HFFc6 (cell line): ENCODE measurements around the gene SRPK2. TPM values are rescaled to one million over a fixed set of nuclear protein-coding genes. Genes with fewer than 3 reads are reported as not detected.

Experiments used
- DNase-seq: peaks from one replicate; pipeline ENCODE4 v3.0.0-alpha.2; 2018
- H3K27ac Mint-ChIP-seq: 2 replicates; pipeline ENCODE4 v1.8.0; 2020; ENCODE audit warnings: mild to moderate bottlenecking, mixed read lengths
- H3K27me3 Mint-ChIP-seq: 2 replicates; pipeline ENCODE4 v1.8.0; 2021; ENCODE audit warnings: mild to moderate bottlenecking, moderate library complexity, mixed read lengths; ENCODE audit not compliant: insufficient read depth
- H3K36me3 Mint-ChIP-seq: 2 replicates; pipeline ENCODE4 v1.8.0; 2021; ENCODE audit warnings: low read depth, mixed read lengths
- H3K4me1 Mint-ChIP-seq: 2 replicates; pipeline ENCODE4 v1.8.0; 2020; ENCODE audit warnings: low read depth, mixed read lengths
- H3K4me3 Mint-ChIP-seq: 2 replicates; pipeline ENCODE4 v1.8.0; 2020; ENCODE audit warnings: mild to moderate bottlenecking, moderate library complexity, mixed read lengths
- H3K9me3 Mint-ChIP-seq: 2 replicates; pipeline ENCODE4 v1.8.0; 2020; ENCODE audit warnings: mild to moderate bottlenecking, mixed read lengths
- total RNA-seq, 6 experiments: library from RNA; stranded (reverse); fragmentation: NEBNext Ultra II Directional; extraction: Animal tissue kit (Norgen Biotek cat#: 25700); gene quantifications; 2 replicates in 1 of 6; 3 replicates in 5 of 6; pipeline ENCODE4 v1.2.3, GENCODE V29; 2021
- TF ChIP-seq, protein P1 (sequence below): fragments of 200-600 bp; sonication (generic); IDR thresholded peaks from 2 replicates; pipeline ENCODE4 v1.5.0; 2021; ENCODE audit warnings: antibody characterized with exemption, mild to moderate bottlenecking

SRPK2 gene
- total RNA-seq, 6 experiments from 2014 or later: 45.2 to 49.3 (median 46.7) TPM

DNA sequence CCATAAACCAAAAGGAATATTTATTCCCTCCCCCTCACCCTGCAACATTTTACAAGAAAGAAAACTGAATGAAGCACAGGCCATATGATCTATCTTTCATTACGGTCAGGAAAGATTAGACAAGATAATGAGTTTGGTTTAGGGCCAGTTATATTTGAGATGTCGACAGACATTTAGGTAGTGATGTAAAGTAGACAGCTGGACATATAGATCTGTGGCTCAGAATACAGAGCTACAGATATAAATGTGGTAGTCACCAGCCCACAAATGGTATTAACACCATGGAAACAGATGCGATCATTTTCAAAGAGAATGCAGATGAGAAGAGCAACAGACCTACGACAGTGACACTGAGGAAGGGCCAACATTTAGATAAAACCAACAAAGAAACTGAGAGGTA, 142.5 kb downstream of the SRPK2 start:
- peaks cover 9% of the 10 kb centered on the region; the same call in 1 of the 2 replicates for H3K36me3 Mint-ChIP-seq

DNA sequence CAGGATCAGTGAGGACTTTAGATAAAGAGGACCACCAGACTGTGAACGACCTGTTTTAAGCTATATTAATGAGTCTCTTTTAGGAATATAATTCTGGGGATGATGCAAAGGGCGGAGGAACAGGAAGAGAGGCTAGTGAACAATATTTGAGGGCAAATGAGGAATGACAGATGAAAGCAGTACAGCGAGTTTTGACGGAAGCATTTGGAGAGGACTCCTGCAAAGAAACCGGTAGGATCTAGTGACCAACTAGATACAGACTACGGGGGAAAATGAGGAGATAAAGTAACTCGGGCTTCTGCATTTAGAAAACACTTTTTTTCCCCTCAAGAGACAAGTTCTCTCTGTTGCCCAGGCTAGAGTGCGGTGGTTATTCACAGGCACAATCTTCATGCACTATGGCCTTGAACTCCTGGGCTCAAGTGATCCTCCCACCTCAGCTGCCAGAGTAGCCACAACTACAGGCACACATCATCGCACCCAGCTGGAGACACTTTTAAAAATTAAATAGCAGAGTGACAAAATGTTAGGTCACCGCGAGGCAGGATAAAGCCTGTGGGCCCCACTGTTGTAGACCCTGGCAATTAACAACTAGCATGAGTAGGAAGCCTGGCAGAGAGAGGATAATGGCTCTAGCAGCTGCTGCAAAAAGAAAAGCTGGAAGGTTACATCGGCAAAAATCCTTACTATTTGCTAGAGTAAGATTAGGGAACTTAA, 143.2 kb downstream of the SRPK2 start:
- H3K9me3 Mint-ChIP-seq: no peaks in the 10 kb centered on the region
- H3K27ac Mint-ChIP-seq: no peak overlapping the region
- H3K4me3 Mint-ChIP-seq: no peak overlapping the region
- DNase-seq: no peak
- H3K36me3 Mint-ChIP-seq: peaks cover 9% of the 10 kb centered on the region; the same call in 1 of the 2 replicates
- TF ChIP-seq, protein P1, sequence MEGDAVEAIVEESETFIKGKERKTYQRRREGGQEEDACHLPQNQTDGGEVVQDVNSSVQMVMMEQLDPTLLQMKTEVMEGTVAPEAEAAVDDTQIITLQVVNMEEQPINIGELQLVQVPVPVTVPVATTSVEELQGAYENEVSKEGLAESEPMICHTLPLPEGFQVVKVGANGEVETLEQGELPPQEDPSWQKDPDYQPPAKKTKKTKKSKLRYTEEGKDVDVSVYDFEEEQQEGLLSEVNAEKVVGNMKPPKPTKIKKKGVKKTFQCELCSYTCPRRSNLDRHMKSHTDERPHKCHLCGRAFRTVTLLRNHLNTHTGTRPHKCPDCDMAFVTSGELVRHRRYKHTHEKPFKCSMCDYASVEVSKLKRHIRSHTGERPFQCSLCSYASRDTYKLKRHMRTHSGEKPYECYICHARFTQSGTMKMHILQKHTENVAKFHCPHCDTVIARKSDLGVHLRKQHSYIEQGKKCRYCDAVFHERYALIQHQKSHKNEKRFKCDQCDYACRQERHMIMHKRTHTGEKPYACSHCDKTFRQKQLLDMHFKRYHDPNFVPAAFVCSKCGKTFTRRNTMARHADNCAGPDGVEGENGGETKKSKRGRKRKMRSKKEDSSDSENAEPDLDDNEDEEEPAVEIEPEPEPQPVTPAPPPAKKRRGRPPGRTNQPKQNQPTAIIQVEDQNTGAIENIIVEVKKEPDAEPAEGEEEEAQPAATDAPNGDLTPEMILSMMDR: no peak
- no peaks in the 10 kb centered on the region for H3K27me3 Mint-ChIP-seq
- H3K4me1 Mint-ChIP-seq: peaks cover 18% of the 10 kb centered on the region

More for the DNA sequence above, 142.5 kb downstream of the SRPK2 start:
- Mint-ChIP-seq H3K27me3 (no peaks in the 10 kb centered on the region), H3K4me1 (peaks cover 18% of the 10 kb centered on the region), H3K9me3 (no peaks in the 10 kb centered on the region), H3K4me3 (no peak overlapping the region), H3K27ac (no peak overlapping the region)
- TF ChIP-seq, protein P1: no peak
- no peak for DNase-seq

DNA sequence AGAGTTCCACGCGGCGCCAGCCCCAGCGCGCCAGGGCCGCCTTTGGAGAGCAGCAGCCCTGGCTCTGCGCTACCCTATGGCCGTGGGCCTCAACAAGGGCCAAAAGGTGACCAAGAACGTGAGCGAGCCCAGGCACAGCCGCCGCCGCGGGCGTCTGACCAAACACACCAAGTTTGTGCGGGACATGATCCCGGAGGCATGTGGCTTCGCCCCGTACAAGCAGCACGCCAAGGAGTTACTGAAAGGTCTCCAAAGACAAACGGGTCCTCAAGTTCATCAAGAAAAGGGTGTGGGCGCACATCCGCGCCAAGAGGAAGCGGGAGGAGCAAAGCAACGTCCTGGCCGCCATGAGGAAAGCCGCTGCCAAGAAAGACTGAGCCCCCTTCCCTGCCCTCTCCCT, 144.1 kb downstream of the SRPK2 start:
- Mint-ChIP-seq H3K27ac (no peak overlapping the region), H3K9me3 (no peaks in the 10 kb centered on the region), H3K27me3 (no peaks in the 10 kb centered on the region), H3K4me1 (peaks cover 15% of the 10 kb centered on the region), H3K36me3 (peaks cover 9% of the 10 kb centered on the region; the same call in 1 of the 2 replicates), H3K4me3 (no peak overlapping the region)
- DNase-seq: no peak
- TF ChIP-seq, protein P1: no peak

DNA sequence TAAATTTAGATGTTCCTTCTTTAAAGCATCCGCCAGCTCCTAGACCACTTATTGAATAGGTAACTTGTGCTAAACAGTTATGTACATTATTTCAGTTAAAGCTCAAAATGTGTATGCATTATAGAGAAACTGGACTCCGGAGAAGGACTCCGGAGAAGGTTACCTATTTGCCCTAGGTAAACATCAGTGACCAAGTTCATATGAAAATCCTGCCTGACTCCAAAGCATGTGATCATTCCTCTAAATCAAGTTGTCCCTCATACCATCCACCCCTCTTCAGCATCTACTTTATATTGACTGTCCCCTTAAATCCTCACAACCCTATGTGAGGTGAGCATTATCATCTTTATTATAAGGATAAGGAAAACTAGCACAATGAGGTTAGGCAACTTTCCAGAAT, 147.5 kb downstream of the SRPK2 start:
- no peaks in the 10 kb centered on the region for H3K9me3 Mint-ChIP-seq
- peaks cover 20% of the 10 kb centered on the region for H3K4me1 Mint-ChIP-seq
- H3K27ac Mint-ChIP-seq: no peak overlapping the region
- no peak for DNase-seq
- H3K4me3 Mint-ChIP-seq: no peak overlapping the region
- peaks cover 9% of the 10 kb centered on the region; the same call in 1 of the 2 replicates for H3K36me3 Mint-ChIP-seq
- no peaks in the 10 kb centered on the region for H3K27me3 Mint-ChIP-seq
- TF ChIP-seq, protein P1: no peak

DNA sequence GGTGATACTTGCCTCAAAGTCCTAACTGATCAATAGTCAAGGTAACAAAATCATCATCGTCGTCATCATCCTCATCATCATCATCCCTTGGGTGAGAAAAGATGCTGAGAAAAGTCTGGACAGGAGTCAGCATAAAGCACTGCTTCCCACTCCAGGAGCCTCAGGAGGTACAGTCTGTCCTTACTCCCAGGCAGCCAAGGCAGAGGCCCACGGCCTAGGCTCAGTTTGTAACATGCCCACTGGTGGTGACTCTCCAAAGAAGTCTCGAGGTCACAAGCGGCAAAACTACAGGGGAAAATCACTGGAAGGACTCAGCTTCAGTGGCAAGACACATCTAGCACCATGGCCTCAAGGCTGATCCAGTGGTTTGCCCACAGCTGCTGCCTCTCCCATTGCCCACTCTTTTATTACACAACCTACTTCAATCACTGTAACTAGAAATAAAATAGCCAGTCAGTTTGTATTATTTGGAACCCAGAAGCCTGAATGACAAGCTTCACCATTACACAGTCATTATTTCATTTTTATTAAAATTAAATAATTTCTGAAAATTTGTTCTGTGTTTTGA, 150.4 kb downstream of the SRPK2 start:
- Mint-ChIP-seq H3K9me3 (no peaks in the 10 kb centered on the region), H3K27ac (no peak overlapping the region), H3K36me3 (peaks cover 4% of the 10 kb centered on the region; the same call in 1 of the 2 replicates), H3K4me1 (peaks cover 21% of the 10 kb centered on the region), H3K27me3 (no peaks in the 10 kb centered on the region), H3K4me3 (no peak overlapping the region)
- TF ChIP-seq, protein P1: no peak
- no peak for DNase-seq
